ENCODE results near the gene AGBL3. TPM values are rescaled to one million over a fixed set of nuclear protein-coding genes. Genes with fewer than 3 reads are reported as not detected.
A peak's percentile ranks its signal among the peaks of the same experiment; 100 is the strongest.

The AGBL3 gene
- polyA plus RNA-seq, 2 of the 4 experiments (the other 2 are of a cell fraction) = 2.2 to 4.3 TPM

GRCh38 chr7:135100856-135101255, 114.5 kb downstream of the AGBL3 start:
- FAIRE-seq = no peak
- ChIA-PET POLR2A (no interaction called here), CTCF (no interaction called here)
- no peak for DNase-seq (ENCODE audit: low read depth in 1 of 2, low spot score in 1 of 2)
- Histone ChIP-seq H3K27ac (no peak overlapping the region), H3K4me3 (no peak overlapping the region), H3K4me2 (no peak overlapping the region), H3K9me3 (peaks cover 3% of the 10 kb centered on the region; the same call in 1 of the 3 replicates), H3K4me1 (no peaks in the 10 kb centered on the region)
- TF ChIP-seq NFE2L2 (conservative IDR thresholded peaks at IDR 0.05; ENCODE audit: low read length) = no peak
- no peak for ATAC-seq

GRCh38 chr7:135102372-135102771, 116.1 kb downstream of the AGBL3 start:
- H3K9me3 ChIP-seq = peaks cover 3% of the 10 kb centered on the region; the same call in 1 of the 3 replicates
- CTCF ChIA-PET = no interaction called here
- POLR2A ChIA-PET = no interaction called here
- TF ChIP-seq KDM1A (IDR thresholded peaks at IDR 0.05; ENCODE audit: low read depth) = no peak
- no peak for TF ChIP-seq RARB (CRISPR knock-in tag; IDR thresholded peaks at IDR 0.05)
- no peak for TF ChIP-seq CHD2 (IDR thresholded peaks at IDR 0.05; ENCODE audit: low read length, partially characterized antibody)
- no peak for TF ChIP-seq MAFK (IDR thresholded peaks at IDR 0.05; ENCODE audit: partially characterized antibody)
- TF ChIP-seq REST (IDR thresholded peaks at IDR 0.05) = no peak
- H3K4me2 ChIP-seq = no peak overlapping the region
- no peaks in the 10 kb centered on the region for H3K4me1 ChIP-seq
- DNase-seq (ENCODE audit: low read depth in 1 of 2, low spot score in 1 of 2) (no peak), ATAC-seq (no peak), FAIRE-seq (no peak)
- H3K27ac ChIP-seq = no peak overlapping the region
- H3K4me3 ChIP-seq = no peak overlapping the region

GRCh38 chr7:135109562-135109961, 123.3 kb downstream of the AGBL3 start:
- FAIRE-seq = no peak
- 31% methylated on average over 4 of the region's 4 CpGs for WGBS (ENCODE audit: missing lambda C conversion rate)
- ATAC-seq = no peak
- Histone ChIP-seq H3K27ac (no peak overlapping the region), H3K4me3 (no peak overlapping the region), H3K4me1 (no peaks in the 10 kb centered on the region), H3K4me2 (no peak overlapping the region), H3K9me3 (peaks cover 3% of the 10 kb centered on the region; the same call in 1 of the 3 replicates)
- POLR2A ChIA-PET = no interaction called here
- no peak for DNase-seq (ENCODE audit: low read depth in 1 of 2, low spot score in 1 of 2)
- CTCF ChIA-PET = interaction anchor here (1.9 kb wide), 1 partner anchor 60 kb away, joined by 6 read pairs; the partner anchor contains the start of gene CYREN
- TF ChIP-seq RCOR1 (IDR thresholded peaks at IDR 0.05; ENCODE audit: low read depth, low read length) (no peak), E2F6 (IDR thresholded peaks at IDR 0.05; ENCODE audit: borderline replicate concordance, low read depth) (no peak), EHF (CRISPR knock-in tag; IDR thresholded peaks at IDR 0.05) (no peak), TP53 (CRISPR knock-in tag; IDR thresholded peaks at IDR 0.05) (no peak), ELK1 (IDR thresholded peaks at IDR 0.05; ENCODE audit: low read depth, low read length) (no peak)

GRCh38 chr7:135109976-135110375, 123.7 kb downstream of the AGBL3 start:
- peaks cover 3% of the 10 kb centered on the region; the same call in 1 of the 3 replicates for H3K9me3 ChIP-seq
- ChIA-PET POLR2A (no interaction called here), CTCF (interaction anchor here (1.9 kb wide), 1 partner anchor 60 kb away, joined by 6 read pairs; the partner anchor contains the start of gene CYREN)
- H3K4me2 ChIP-seq = no peak overlapping the region
- no peak for FAIRE-seq
- peak in 1 of 2 experiments; percentile 67; a peak in 3 of 6 replicates for ATAC-seq
- no peaks in the 10 kb centered on the region for H3K4me1 ChIP-seq
- TF ChIP-seq HOXB5 (CRISPR knock-in tag; IDR thresholded peaks at IDR 0.05) = no peak
- no peak for TF ChIP-seq FOSL2 (IDR thresholded peaks at IDR 0.05)
- TF ChIP-seq FOSL2 (CRISPR knock-in tag; IDR thresholded peaks at IDR 0.05) = no peak
- no peak for TF ChIP-seq GATA3 (IDR thresholded peaks at IDR 0.05; ENCODE audit: borderline replicate concordance)
- TF ChIP-seq KDM5A (IDR thresholded peaks at IDR 0.05) = no peak
- DNase-seq (ENCODE audit: low read depth in 1 of 2, low spot score in 1 of 2) = no peak
- H3K4me3 ChIP-seq = no peak overlapping the region
- WGBS (ENCODE audit: missing lambda C conversion rate) = 40% methylated on average over 1 of the region's 1 CpG
- H3K27ac ChIP-seq = no peak overlapping the region
